ENCODE measurements around the gene MAP1B.

The MAP1B gene

GRCh38 chr5:72133212-72133990 lies 26.1 kb downstream of the MAP1B start:
- DNase-seq (ENCODE audit: low read depth): no peak

- DNase-seq (ENCODE audit: low read depth): no peak
These were observed 27.1 kb downstream of the MAP1B start for GRCh38 chr5:72134226-72134899.

- DNase-seq (ENCODE audit: low read depth): no peak
These were observed 30.6 kb downstream of the MAP1B start for GRCh38 chr5:72137826-72138409.

GRCh38 chr5:72138943-72139521 lies 31.8 kb downstream of the MAP1B start:
- DNase-seq (ENCODE audit: low read depth): no peak

GRCh38 chr5:72140711-72141110 lies 33.4 kb downstream of the MAP1B start:
- DNase-seq (ENCODE audit: low read depth): no peak

- DNase-seq (ENCODE audit: low read depth): no peak
These were observed 34.4 kb downstream of the MAP1B start for GRCh38 chr5:72141440-72142355.

- DNase-seq (ENCODE audit: low read depth): no peak
These were observed 37.5 kb downstream of the MAP1B start for GRCh38 chr5:72144762-72145161.

GRCh38 chr5:72145348-72145747 lies 38.1 kb downstream of the MAP1B start:
- no peak for DNase-seq (ENCODE audit: low read depth)

GRCh38 chr5:72146056-72146455 lies 38.8 kb downstream of the MAP1B start:
- DNase-seq (ENCODE audit: low read depth): no peak

GRCh38 chr5:72147569-72147968 lies 40.3 kb downstream of the MAP1B start:
- DNase-seq (ENCODE audit: low read depth): no peak

GRCh38 chr5:72149742-72150141 lies 42.5 kb downstream of the MAP1B start:
- DNase-seq (ENCODE audit: low read depth): no peak

- DNase-seq (ENCODE audit: low read depth): no peak
These were observed 43.9 kb downstream of the MAP1B start for GRCh38 chr5:72151169-72151568.

GRCh38 chr5:72151646-72152045 lies 44.4 kb downstream of the MAP1B start:
- no peak for DNase-seq (ENCODE audit: low read depth)

- no peak for DNase-seq (ENCODE audit: low read depth)
These were observed 45.3 kb downstream of the MAP1B start for GRCh38 chr5:72152545-72152944.

- no peak for DNase-seq (ENCODE audit: low read depth)
These were observed 46.3 kb downstream of the MAP1B start for GRCh38 chr5:72153551-72153950.

- no peak for DNase-seq (ENCODE audit: low read depth)
These were observed 46.9 kb downstream of the MAP1B start for GRCh38 chr5:72154076-72154756.

- no peak for DNase-seq (ENCODE audit: low read depth)
These were observed 49.8 kb downstream of the MAP1B start for GRCh38 chr5:72156946-72157624.

GRCh38 chr5:72157625-72157962 lies 50.3 kb downstream of the MAP1B start:
- DNase-seq (ENCODE audit: low read depth): no peak

GRCh38 chr5:72159501-72159911 lies 52.2 kb downstream of the MAP1B start:
- DNase-seq (ENCODE audit: low read depth): no peak

- no peak for DNase-seq (ENCODE audit: low read depth)
These were observed 53.1 kb downstream of the MAP1B start for GRCh38 chr5:72160329-72160728.

- DNase-seq (ENCODE audit: low read depth): no peak
These were observed 53.7 kb downstream of the MAP1B start for GRCh38 chr5:72160959-72161358.
